HG02852 (cell line): ENCODE measurements around the gene MOXD1.

Experiments
- ATAC-seq: cut with Tn5 transposase; IDR thresholded peaks from one replicate; pipeline ENCODE4 v1.9.1; 2021; ENCODE audit warnings: mild to moderate bottlenecking, moderate library complexity; ENCODE audit not compliant: unreplicated experiment

MOXD1 gene

DNA sequence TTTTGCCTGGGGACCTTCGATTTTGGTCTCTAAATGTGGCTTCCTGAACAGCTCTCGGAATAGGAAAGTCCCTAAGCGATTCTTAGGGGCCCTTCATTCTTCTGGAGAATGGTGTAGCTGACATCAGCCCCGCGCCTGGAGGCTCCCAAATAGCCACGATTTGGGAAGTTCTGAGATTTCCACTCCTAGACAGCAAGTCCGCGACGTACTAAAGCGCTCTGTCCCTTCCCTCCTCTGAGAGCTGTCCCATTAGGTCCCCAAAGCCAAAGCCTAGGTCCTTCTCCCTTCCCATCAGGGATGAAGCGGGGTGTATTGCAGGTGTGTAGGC lies 756 bp downstream of the MOXD1 start:
- no peak for ATAC-seq

DNA sequence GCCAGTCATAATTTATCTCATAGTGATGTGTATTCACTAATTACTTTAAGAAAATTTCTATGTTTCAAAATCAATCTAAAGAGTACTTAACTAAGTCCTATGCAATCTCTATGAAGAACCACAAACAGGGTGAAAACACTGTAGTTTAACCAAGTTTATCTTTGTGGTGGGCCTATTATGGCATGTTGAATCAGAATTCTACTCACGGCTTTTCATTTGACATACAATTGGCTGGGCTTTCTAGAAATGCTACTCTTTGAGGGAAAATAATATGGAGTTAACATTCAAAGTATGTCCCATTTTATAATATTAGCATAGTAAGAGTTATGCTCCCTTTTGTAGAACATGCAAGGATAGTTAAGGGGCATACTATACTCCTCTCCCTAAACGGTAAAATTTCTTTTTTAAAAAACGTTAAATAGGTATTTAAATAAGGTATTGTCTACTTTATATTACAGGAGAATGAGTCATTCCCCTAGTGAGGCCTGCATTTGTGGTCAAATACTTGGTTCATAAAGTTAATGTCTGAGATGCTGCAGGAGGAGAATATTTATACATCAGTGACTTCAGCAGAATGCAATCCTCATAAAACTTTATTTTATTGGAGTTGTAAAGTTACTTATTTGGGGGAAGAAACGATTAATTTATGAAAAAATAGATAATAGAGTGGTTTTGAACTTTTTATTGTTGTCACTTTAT lies 1.8 kb downstream of the MOXD1 start:
- ATAC-seq = no peak

DNA sequence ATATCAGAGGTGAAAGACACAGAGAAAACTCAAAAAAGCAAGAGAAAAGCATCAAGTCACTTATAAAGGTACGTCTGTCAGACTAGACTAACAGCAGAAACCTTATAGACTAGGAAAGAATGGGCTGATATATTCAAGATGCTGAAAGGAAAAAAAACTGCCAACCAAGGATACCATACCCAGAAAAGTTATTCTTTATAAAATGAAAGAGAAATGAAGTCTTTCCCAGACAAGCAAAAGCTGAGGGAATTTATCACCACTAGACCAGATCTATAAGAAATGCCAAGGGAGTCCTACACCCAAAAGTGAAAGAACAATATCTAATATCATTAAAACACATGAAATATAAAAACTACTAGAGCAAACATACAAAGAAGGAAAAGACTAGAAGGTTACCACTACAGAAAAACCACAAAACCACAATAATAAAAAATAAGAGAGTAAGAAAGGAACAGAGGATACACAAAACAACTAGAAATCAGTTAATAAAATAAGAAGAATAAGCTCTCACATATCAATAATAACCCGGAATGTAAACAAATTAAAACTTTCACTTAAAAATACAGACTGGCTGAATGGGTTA lies 6.2 kb downstream of the MOXD1 start:
- ATAC-seq = no peak

DNA sequence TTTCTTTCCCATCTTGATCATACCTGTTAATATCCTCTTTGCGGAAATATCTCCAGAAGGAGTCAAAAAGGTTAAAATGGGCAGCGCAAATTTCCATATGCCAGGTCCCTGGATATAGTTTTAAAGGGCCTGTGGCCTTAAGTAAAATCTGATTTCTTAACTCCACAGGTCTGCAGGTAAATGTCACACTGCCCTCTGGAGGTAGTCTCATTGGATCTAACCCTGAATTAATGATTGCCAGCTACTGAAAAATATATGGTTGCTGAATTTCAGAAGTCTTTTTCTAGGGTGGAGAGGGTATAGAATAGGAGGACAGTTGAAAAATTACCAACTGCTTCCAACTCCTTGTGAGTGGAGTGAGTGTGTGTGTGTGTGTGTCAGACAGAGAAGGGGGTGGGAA lies 8.5 kb downstream of the MOXD1 start:
- no peak for ATAC-seq

DNA sequence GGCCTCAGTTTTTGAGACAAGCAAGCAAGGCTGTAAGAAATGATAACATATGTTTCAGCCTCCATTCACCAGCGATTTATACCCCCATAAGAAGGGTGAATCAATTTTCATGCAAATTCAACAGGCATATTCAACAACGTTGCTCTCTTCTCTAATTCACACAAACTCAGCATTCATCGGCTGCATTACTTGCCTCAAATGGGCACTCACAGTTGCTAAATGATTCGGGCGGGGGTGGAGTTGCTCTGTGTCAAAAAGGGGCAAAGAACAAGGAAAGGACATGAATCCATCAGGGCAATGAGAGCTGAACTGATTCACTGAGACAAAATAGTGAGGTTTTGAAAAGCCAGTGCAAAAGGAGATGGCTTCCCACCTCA lies 9.0 kb downstream of the MOXD1 start:
- no peak for ATAC-seq

DNA sequence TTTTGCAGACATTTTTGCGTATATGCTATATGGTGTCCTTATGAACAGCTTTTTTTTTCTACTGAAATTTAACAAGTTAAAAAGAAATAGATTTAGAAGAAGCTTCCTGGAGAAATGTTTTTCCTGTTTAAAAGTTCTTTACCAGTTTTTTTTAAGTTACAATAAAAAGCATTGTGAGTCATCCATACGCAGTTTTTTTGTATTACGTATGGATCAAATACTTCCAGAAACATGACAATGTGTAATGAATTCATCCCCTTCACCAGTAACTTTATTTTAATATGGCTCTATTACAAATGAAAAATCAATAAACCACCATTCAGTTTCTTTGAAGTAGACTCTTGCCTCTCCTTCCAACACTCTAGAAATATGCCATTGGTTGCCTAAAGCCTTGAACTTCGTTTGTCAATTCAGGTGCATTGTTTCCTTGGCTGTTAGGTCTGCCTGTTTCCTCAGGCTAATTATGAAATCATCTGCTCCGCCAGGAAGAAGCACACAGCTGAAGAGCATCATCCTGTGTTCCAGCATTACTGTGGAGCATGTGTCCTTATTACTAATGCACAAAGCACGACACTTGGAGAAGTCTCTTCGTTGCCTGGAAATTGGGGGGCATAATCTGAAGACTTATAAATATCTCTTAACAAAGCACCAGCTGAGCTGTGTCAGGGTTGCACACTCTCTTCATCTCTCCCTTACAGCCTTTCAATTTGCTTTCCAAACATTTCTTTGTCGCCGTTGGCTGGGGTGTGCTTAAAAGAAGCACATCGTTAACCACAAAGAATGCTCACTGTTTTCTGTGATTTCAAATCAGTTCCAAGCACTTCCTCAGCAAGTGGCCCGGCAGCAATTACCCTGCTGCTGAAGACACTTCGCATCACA lies 9.6 kb downstream of the MOXD1 start:
- no peak for ATAC-seq

DNA sequence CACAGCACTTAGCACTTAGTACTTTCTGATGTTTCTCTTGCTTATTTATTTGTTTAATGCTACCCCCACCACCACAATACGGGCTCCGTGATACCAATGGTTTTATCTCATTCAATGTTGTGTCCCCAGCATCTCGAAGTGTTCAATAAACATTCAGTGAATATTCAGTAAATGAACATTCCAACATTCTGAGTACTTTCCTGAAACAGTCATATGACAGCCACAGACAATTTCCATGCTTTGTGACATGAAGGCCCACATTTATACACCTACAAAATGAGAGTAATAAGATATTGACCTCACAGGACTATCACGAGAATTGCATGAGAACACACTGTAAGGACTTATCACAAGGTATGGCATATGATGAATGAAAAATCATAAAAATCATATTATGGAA lies 10.8 kb downstream of the MOXD1 start:
- no peak for ATAC-seq

DNA sequence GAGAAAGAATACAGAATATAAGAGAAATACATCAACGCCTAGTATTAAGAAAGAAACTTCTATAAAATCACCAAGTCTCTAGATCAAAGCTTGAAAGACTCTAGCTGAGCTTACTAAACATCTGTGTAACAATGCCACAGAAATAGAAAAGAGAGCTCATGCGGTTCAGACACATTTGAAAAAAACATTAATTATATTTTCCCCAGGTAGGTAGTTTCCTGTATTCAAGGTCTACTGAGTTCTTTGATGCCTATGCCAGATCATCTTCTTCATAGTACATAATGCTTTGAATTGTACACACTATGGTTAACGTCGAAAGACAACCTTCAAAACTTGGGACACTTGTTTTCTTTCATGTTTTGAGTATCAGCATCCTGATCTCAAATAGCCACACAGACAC lies 11.3 kb downstream of the MOXD1 start:
- ATAC-seq = peak; percentile 54

DNA sequence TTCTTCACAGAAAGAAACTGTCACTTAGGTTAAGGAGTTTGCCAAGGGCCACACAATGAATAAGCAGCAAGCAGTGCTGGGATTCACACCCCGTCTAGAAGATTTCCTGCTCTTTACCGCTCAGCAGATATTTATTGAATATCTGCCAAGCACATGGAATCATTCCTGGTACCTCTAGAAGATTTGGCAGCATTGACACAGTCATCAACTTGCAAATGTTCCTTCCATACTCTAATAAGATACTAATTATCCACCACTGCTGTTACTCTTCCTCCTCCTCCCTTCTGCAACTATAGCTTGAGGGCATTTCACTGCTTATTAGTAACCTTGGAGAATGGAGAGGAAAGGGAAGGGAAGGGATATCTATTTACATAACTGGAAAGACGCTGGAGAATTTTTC lies 13.0 kb downstream of the MOXD1 start:
- no peak for ATAC-seq

DNA sequence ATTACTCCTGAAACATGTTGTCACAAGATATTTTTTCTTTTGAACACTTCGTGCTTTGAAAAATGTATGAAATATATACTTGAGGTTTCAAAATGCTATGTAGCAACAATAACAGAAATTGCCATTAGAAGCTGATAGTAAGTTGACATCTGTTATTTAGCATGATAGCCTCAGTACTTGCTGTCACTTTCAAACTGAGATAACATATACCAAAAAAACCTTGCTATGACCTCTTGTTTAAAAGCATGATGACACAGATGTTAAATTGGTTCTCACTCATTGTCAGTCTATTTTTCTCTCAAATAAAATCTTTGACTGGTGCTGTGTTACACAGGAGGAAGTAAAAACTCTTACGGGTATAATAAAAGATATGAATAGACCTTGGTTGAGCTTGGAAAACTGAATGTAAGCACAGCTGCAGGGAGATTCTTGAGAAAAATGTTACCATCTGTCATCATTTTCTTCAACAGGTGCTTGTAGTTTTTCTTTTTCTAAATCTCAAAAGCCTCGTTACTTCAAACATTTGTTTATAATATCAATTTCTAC lies 18.6 kb downstream of the MOXD1 start:
- no peak for ATAC-seq

DNA sequence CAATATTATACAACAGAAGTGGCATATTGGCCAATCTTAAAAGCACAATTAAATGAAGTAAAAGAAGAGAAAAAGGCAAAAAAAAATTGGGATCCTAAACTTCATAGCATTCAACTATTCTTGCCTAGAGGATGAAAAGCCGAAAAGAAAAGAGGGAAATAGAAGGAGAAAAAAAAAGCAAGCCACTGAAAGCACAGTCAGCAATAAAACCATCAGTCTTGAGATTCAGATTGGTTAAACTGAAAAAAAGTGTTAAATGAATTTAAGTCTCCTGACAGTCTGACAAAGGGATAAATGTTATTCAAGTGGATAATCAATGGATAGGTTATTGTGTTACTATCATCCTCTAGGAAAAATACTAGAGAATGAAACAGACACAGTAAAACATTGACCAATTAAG lies 19.9 kb downstream of the MOXD1 start:
- ATAC-seq = no peak

DNA sequence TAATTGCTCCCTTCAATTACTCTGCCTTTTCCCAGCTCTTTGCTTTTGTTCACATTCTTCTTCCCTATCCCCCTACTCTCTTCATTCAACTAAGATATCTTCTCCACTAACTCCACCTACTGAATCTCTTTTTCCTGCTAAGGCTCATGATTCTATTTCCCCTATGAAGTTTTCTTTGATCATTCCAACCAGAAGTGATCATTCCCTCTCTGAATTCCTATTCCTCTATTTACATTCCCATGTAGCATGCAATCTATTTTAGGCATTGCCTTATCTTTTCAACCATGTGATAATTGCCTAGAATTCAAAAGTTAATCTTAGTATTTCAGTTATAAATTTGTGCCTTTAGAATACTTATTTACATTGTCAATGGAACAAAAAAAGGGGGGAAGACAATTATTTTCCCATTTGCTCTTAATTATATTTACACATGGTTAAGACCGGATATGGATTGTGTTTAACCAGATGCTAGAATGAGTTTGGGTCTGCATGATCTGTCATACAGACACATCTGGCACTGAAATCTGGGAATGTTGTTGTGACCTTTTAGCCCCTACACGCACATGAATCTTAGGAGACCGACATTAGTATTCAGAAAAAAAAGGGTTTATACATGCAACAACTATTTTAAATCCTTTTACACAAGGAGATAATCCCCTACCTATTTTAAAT lies 20.8 kb downstream of the MOXD1 start:
- ATAC-seq = no peak

DNA sequence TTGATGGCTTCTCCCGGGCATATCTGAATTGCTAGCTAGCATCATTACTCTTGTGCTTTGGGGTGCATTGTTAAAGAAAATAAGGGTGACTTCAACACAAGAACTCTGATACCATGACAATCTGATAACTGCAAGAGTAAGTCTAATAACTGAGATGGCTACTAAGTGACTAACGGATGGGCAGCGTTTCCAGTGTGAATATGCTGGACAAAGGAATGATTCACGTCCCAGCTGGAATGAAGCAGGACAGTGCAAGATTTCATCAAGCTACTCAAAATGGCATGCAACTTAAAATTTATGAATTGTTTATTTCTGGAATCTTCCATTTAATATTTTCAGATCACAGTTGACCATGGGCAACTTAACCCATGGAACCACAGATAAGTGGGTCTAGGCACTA lies 31.7 kb downstream of the MOXD1 start:
- ATAC-seq = no peak

DNA sequence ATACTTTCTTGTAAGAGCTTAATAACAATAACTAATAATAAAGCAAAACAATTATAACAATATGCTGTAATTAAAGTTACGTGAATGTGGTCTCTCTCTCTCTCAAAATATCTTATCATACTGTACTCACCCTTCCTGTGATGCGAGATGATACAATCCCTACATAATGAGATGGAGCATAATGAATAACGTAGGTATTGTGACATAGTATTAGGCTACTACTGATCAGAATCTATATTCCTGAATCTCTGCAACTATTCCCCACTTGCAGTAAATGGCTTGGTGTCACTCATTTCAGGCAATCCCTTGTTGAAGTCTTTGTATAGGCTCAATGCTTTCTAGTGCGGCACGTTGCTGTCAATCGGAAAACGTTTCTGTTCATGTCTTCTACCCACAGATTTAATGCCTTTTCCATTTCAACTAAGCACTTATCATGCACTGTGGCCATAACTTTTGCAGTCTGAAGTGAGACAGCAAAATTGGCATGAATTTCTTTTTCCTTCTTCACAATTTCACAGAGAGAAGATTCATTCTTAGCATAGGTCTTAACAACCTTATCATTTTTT lies 32.3 kb downstream of the MOXD1 start:
- no peak for ATAC-seq

DNA sequence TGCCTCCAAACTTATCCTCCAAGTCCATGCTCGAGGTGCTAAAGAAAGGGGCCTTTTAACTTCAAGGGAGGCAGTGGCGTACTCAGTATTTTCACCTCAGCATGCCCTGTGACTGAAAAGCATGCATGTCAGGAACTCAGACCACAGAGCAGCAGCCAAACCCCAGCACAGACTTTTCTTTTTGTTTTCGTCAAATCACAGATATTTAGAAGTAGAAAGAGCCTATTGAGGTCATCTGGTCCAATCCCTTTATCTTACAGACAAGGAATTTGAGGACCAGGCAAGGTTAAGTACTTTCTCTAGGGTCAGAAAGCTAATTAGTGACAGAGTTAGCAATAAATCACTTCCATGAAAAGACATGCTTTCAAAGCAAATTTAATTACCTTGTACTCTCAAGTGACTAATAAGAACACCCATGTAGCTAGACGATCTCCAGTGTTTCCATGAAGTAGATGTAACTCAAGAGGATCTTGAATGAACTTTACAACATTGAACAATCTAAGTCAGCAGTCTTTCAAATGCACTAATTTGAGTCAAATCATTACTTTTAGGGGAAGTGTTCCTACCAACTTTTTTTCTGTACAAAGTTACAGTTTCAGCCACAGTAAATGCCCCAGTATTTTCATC lies 35.9 kb downstream of the MOXD1 start:
- peak; percentile 95 for ATAC-seq

DNA sequence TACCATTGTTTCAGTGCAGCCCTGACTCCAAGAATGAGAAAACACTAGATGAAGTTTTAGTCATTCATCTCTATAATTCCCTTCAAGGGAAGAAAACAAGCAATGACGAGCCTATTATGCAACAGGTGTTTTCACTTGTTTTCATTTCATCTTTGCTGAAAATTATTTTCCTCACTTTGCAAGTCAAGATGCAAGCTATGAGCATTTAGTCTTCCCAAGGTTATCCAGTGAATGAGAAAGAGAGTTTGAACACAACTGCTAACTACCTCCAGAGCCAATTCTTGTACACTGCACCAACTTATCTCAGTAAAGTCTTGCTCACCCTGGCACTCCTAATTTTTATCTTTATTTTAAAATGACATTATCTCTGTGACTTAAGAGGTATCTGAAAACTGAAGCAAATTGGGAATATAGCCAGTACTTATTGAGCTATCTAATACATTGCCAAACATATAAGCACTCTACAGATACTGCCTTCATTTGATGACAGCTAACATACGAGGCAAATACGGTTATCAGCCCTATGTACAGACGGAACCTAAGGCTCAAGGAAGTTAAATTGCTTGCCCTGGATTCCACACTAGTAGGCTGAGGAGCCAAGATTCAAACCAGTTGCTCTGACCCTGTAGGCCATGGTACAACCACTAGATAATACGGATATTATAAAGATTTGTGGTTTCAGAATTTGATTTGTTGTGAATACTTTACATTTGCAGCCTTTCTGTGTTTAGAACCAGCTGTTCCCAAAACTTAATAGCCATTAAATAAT lies 36.8 kb downstream of the MOXD1 start:
- no peak for ATAC-seq

DNA sequence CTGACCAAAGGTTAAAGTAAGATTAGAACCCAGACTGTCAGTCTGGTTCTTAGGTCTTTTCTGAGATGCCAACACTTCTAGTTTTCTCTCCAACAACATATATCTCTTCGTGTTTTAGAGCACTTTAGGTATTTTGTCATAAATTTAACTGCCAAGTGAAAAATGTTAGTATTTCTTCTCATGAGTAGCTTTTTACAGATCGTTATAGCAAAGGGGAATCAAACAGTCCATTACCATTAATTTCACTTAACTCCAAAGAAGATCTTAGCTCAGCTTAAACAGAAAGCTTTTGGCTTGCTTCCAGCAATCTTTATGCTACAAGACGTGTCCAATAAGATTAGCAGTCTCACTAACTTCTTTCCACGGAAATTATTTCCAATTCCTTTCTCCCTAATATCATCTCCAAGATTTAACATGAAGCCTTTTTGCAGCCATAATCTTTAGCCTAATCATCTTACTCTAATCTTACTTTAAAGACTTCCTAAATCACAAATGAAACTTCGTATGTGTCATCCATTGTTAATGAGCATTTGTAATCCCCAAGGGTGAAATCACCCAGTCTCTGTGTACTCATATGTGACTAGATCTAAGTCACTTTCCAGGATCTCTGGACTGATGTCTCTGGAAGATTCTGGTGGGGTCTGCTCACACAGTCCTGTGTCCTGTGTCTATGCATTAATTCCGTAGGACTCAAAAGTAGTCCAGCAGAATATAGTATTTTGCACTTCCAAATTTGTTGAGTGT lies 38.7 kb downstream of the MOXD1 start:
- no peak for ATAC-seq

DNA sequence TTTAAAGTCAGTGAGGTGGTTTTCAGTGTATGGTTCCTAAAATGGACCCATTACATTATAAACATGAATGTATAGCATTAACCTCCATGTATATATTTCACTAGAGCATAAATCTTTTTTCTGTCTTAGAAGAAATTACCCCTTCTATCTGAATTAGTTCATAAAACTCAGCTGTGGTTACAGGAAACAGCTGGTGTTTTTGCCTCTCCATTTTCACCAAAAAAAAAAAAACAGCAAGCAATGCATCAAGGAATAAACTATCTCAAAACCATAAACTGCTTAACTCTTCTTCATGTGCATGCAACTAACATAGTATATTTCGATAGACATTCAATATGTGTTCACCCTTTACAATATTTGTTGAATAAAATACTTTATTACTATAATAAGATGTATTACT lies 40.2 kb downstream of the MOXD1 start:
- no peak for ATAC-seq

DNA sequence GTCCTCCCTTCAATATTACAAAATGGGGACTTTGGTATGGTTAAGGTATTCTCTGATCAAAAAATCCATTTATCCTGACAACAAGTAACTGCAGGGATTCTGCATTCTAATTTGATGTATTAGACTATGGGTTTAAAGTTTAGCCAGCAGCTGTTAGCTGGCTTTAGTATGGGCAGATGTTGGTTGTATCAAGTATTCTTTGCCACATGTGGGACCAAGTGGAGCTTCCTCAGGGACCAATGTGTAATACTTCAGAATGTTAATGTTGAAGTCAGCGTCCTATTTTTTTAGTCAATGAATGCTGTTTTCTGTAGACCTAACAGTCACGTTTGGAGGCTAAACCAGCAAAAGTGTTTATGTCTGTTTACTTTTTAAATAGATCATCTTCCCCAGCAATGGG lies 41.4 kb downstream of the MOXD1 start:
- no peak for ATAC-seq
